GM23248 (cell line): ENCODE results near the gene HOXC9. TPM values are rescaled to one million over a fixed set of nuclear protein-coding genes. Genes with fewer than 3 reads are reported as not detected.
A peak's percentile ranks its signal among the peaks of the same experiment; 100 is the strongest.

Source experiments
- DNase-seq: peaks from one replicate; pipeline ENCODE4 v3.0.0-alpha.2; 2015
- H2AFZ ChIP-seq: fragments of 200-600 bp; sonication (generic); 2 replicates; pipeline ENCODE4 v1.6.1; 2016; ENCODE audit warnings: antibody characterized with exemption
- H3F3A ChIP-seq: fragments of 200-600 bp; sonication (generic); 2 replicates; pipeline ENCODE4 v1.6.1; 2016; ENCODE audit warnings: mild to moderate bottlenecking, antibody characterized with exemption, mixed run types; ENCODE audit not compliant: insufficient read depth
- H3K27ac ChIP-seq: fragments of 200-600 bp; sonication (generic); 2 replicates; pipeline ENCODE4 v1.5.1; 2016; ENCODE audit warnings: mild to moderate bottlenecking
- H3K27me3 ChIP-seq: fragments of 200-600 bp; sonication (generic); replicated peaks from 2 replicates; pipeline ENCODE4 v1.6.1; 2016; ENCODE audit warnings: mild to moderate bottlenecking; ENCODE audit not compliant: insufficient read depth
- H3K36me3 ChIP-seq: fragments of 200-600 bp; sonication (generic); 2 replicates; pipeline ENCODE4 v1.6.1; 2016; ENCODE audit warnings: low read depth, mild to moderate bottlenecking
- H3K4me1 ChIP-seq: fragments of 200-600 bp; sonication (generic); 2 replicates; pipeline ENCODE4 v1.6.1; 2016; ENCODE audit warnings: mild to moderate bottlenecking; ENCODE audit not compliant: insufficient read depth
- H3K4me2 ChIP-seq: fragments of 200-600 bp; sonication (generic); one replicate; pipeline ENCODE4 v1.6.1; 2016; ENCODE audit warnings: mild to moderate bottlenecking; ENCODE audit not compliant: unreplicated experiment
- H3K4me3 ChIP-seq: fragments of 200-600 bp; sonication (generic); 2 replicates; pipeline ENCODE4 v1.5.1; 2016; ENCODE audit warnings: mild to moderate bottlenecking
- H3K79me2 ChIP-seq: fragments of 200-600 bp; sonication (generic); 2 replicates; pipeline ENCODE4 v1.6.1; 2016; ENCODE audit warnings: mild to moderate bottlenecking; ENCODE audit not compliant: insufficient read depth
- H3K9ac ChIP-seq: fragments of 200-600 bp; sonication (generic); 2 replicates; pipeline ENCODE4 v1.6.1; 2016; ENCODE audit warnings: mild to moderate bottlenecking
- H3K9me2 ChIP-seq: fragments of 200-600 bp; sonication (generic); 2 replicates; pipeline ENCODE4 v1.6.1; 2016; ENCODE audit warnings: mixed run types, mild to moderate bottlenecking, moderate library complexity; ENCODE audit not compliant: insufficient read depth
- H3K9me3 ChIP-seq: fragments of 200-600 bp; sonication (generic); one replicate; pipeline ENCODE4 v1.6.1; 2017; ENCODE audit warnings: low read depth
- H4K20me1 ChIP-seq: fragments of 200-600 bp; sonication (generic); 2 replicates; pipeline ENCODE4 v1.6.0; 2016; ENCODE audit not compliant: insufficient read depth
- EZH2 ChIP-seq: fragments of 200-600 bp; sonication (generic); IDR thresholded peaks from 2 replicates; pipeline ENCODE4 v1.6.1; 2018; ENCODE audit warnings: antibody characterized with exemption, mild to moderate bottlenecking; ENCODE audit not compliant: insufficient read depth, poor library complexity, severe bottlenecking
- EZH2phosphoT487 ChIP-seq: fragments of 200-600 bp; sonication (generic); IDR thresholded peaks from 2 replicates; pipeline ENCODE4 v1.6.1; 2018; ENCODE audit warnings: antibody characterized with exemption, moderate library complexity, mild to moderate bottlenecking, low read depth; ENCODE audit not compliant: insufficient read depth
- WGBS, 2 experiments: methylation state at CpG; one replicate each; pipeline ENCODE4 v1.1.6; 2015 to 2017; ENCODE audit warnings: low lambda C conversion rate in 2 of 2, low coverage in 1 of 2; ENCODE audit errors: missing lambda C conversion rate in 2 of 2; 5-methylcytosine and 5-hydroxymethylcytosine counted together
- in situ Hi-C: fragments of 300-500 bp; cut with MboI; formaldehyde crosslinking; loops from 2 replicates; pipeline ENCODE4 v1.15.0; 2020
- polyA plus RNA-seq: library from polyadenylated mRNA; unstranded; fragments of >200 nt; fragmentation: Nextera tagmentation; extraction: Ambion mirVana; gene quantifications from 2 replicates; pipeline ENCODE4 v1.2.1, GENCODE V29; 2016
- total RNA-seq: library from RNA; depleted of rRNA; stranded (reverse); fragments of >200 nt; shearing (Covaris generic); gene quantifications from 2 replicates; pipeline ENCODE4 v1.2.3, GENCODE V29; 2014

Gene HOXC9
- total and polyA plus RNA-seq, 2 experiments from 2014 or later, result 2.5 to 5.5 TPM

DNA sequence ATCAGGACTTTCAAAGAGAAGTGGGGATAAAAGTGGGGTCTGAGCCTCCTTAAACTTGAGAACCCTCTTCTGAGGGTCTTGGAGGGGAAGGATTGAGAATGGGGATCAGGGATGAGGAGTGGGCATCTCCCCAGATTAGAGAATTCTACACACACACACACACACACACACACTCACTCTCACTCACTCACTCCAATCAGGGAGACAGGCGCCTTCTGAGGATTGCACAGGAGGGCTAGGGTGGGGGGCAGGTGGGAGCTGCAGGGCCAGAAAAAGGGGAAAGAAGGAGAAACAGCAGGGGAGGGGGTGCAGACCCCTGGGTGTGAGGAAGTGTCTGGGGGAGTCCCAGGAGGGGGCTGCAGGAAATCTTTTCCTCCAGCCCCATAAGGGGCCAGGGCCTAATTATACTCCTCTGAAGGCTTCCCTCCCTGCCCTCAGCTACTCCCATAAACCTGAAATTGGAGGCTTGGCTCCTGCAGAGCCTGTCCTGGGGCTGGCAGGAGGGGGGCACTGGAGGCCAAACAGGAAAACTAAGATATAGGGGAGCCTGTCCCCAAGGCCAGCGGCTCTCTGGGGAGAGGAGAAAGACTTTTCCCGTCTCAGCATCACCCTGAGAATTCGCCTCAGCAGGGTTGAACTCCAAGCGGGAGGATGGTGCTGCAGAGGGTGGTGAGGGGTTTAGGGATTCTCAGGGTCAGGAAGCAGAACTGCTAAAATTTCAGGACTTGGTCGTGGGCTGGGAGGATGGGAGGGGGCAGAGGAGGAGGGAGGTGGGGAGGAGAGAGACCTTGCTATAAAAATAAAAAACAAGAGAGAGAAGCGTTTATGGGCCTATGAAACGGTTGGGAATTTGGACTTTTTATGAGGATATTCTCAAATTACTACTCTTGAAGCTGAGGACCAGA lies 1.6 kb downstream of the HOXC9 start:
- Histone ChIP-seq H3K36me3 (no peaks in the 10 kb centered on the region), H4K20me1 (no peaks in the 10 kb centered on the region), H2AFZ (no peak overlapping the region), H3K27ac (no peak overlapping the region), H3K27me3 (no peaks in the 10 kb centered on the region), H3K79me2 (peaks cover 9% of the 10 kb centered on the region; the same call in 1 of the 2 replicates), H3F3A (no peaks in the 10 kb centered on the region), H3K4me1 (peaks cover 3% of the 10 kb centered on the region; the same call in 1 of the 2 replicates), H3K9me3 (no peaks in the 10 kb centered on the region), H3K4me3 (no peak overlapping the region; the same call in 1 of the 2 replicates), H3K4me2 (peak overlapping the region; percentile 98), H3K9ac (peak overlapping the region; percentile 98; the same call in 1 of the 2 replicates), H3K9me2 (no peaks in the 10 kb centered on the region)
- in situ Hi-C loops, result no loop called here
- WGBS, 2 experiments, result 90 to 91% methylated on average over 8 of the region's 8 CpGs
- TF ChIP-seq EZH2phosphoT487 (no peak), EZH2 (no peak)
- DNase-seq, result no peak

- in situ Hi-C loops, result no loop called here
- no peak overlapping the region for H3K27ac ChIP-seq
- no peak for DNase-seq
- H3K9me2 ChIP-seq, result no peaks in the 10 kb centered on the region
- no peaks in the 10 kb centered on the region for H3K36me3 ChIP-seq
- no peak overlapping the region for H3K4me2 ChIP-seq
- TF ChIP-seq EZH2phosphoT487, result no peak
- no peak for TF ChIP-seq EZH2
- H3K4me1 ChIP-seq, result peaks cover 3% of the 10 kb centered on the region; the same call in 1 of the 2 replicates
- H3K9ac ChIP-seq, result no peak overlapping the region
- H3K4me3 ChIP-seq, result no peak overlapping the region
- 90% methylated on average over 19 of the region's 19 CpGs for WGBS, 2 experiments
- H3K79me2 ChIP-seq, result peaks cover 12% of the 10 kb centered on the region; the same call in 1 of the 2 replicates
- no peaks in the 10 kb centered on the region for H3K27me3 ChIP-seq
- no peaks in the 10 kb centered on the region for H4K20me1 ChIP-seq
- H2AFZ ChIP-seq, result no peak overlapping the region
- peaks cover 2% of the 10 kb centered on the region; the same call in 1 of the 2 replicates for H3F3A ChIP-seq
- H3K9me3 ChIP-seq, result no peaks in the 10 kb centered on the region
Observed at GRCh38 chr12:54002278-54002914, 2.4 kb downstream of the HOXC9 start.

DNA sequence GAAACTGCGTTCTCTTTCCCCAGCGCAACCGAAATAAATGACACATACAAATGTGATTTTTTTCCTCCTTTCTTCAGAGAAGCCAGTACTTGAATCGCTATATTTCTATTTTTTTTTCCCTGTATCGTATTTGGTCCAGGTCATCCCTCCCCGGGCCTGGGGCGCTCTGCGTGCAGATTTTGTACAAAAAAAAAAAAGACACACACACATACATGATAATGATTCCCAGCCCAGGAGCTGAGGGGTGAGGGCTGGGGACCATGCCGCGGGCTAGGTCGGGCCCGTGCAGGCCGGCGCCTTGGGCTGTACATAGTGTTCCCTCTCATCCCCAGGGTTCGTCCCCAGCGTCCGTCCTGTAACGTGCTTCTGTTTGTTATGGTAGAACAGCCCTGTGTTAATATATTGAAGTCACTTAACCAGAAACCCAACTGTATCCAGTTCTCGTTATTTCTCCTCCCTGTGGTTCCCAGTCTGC lies 3.0 kb downstream of the HOXC9 start:
- Histone ChIP-seq H3K9me2 (no peaks in the 10 kb centered on the region), H3K9ac (no peak overlapping the region), H3K4me1 (peaks cover 4% of the 10 kb centered on the region; the same call in 1 of the 2 replicates), H3K4me2 (no peak overlapping the region), H2AFZ (no peak overlapping the region), H3K79me2 (peaks cover 17% of the 10 kb centered on the region), H4K20me1 (no peaks in the 10 kb centered on the region), H3K36me3 (no peaks in the 10 kb centered on the region), H3K27ac (no peak overlapping the region), H3K27me3 (no peaks in the 10 kb centered on the region), H3K4me3 (no peak overlapping the region), H3F3A (peaks cover 7% of the 10 kb centered on the region; the same call in 1 of the 2 replicates), H3K9me3 (no peaks in the 10 kb centered on the region)
- DNase-seq, result no peak
- TF ChIP-seq EZH2 (no peak), EZH2phosphoT487 (no peak)
- in situ Hi-C loops, result no loop called here
- 98% methylated on average over 19 of the region's 19 CpGs for WGBS, 2 experiments

GRCh38 chr12:54003625-54004024 lies 3.7 kb downstream of the HOXC9 start:
- in situ Hi-C loops, result no loop called here

More at GRCh38 chr12:54003625-54004024, 3.7 kb downstream of the HOXC9 start:
- no peak for DNase-seq
- Histone ChIP-seq H3K79me2 (peaks cover 22% of the 10 kb centered on the region), H3K4me3 (no peak overlapping the region), H3K27me3 (no peaks in the 10 kb centered on the region), H3K4me1 (peaks cover 10% of the 10 kb centered on the region), H3K27ac (no peak overlapping the region), H4K20me1 (no peaks in the 10 kb centered on the region), H3K9me3 (no peaks in the 10 kb centered on the region), H3K9me2 (no peaks in the 10 kb centered on the region), H2AFZ (no peak overlapping the region), H3F3A (peaks cover 13% of the 10 kb centered on the region; the same call in 1 of the 2 replicates), H3K36me3 (no peaks in the 10 kb centered on the region), H3K4me2 (no peak overlapping the region), H3K9ac (no peak overlapping the region)
- TF ChIP-seq EZH2 (no peak), EZH2phosphoT487 (no peak)
- WGBS, 2 experiments, result 84 to 89% methylated on average over 3 of the region's 3 CpGs
